Type B pancreatic cell (in vitro differentiated cells): ENCODE data around the gene GPNMB. TPM values are rescaled to one million over a fixed set of nuclear protein-coding genes. Genes with fewer than 3 reads are reported as not detected.

ENCODE experiments used
- DNase-seq: peaks from one replicate; pipeline ENCODE4 v3.0.0; 2021; ENCODE audit warnings: mixed read lengths; ENCODE audit not compliant: unreplicated experiment; ENCODE audit errors: extremely low spot score
- H3K27ac Mint-ChIP-seq: 2 replicates; pipeline ENCODE4 v1.8.0; 2021; ENCODE audit warnings: mild to moderate bottlenecking, mixed read lengths
- H3K27me3 Mint-ChIP-seq: 2 replicates; pipeline ENCODE4 v1.8.0; 2021; ENCODE audit warnings: mixed read lengths
- H3K36me3 Mint-ChIP-seq: 2 replicates; pipeline ENCODE4 v1.8.0; 2021; ENCODE audit warnings: mixed read lengths
- H3K4me1 Mint-ChIP-seq: one replicate; pipeline ENCODE4 v1.8.0; 2021; ENCODE audit warnings: mixed read lengths; ENCODE audit not compliant: unreplicated experiment
- H3K4me3 Mint-ChIP-seq: 2 replicates; pipeline ENCODE4 v1.8.0; 2021; ENCODE audit warnings: mild to moderate bottlenecking, mixed read lengths
- H3K9me3 Mint-ChIP-seq: 2 replicates; pipeline ENCODE4 v1.8.0; 2021; ENCODE audit warnings: mixed read lengths
- total RNA-seq: library from RNA; stranded (reverse); gene quantifications from 2 replicates; pipeline ENCODE4 v1.2.1, GENCODE V29; 2021; ENCODE audit warnings: low replicate concordance
- TF ChIP-seq, protein P1 (sequence below): fragments of 200-600 bp; sonication (generic); conservative IDR thresholded peaks from 2 replicates; pipeline ENCODE4 v1.5.0; 2021; ENCODE audit warnings: antibody characterized with exemption, mild to moderate bottlenecking

The GPNMB gene
- total RNA-seq, 1 donor from 2014 or later: 13.3 TPM

DNA sequence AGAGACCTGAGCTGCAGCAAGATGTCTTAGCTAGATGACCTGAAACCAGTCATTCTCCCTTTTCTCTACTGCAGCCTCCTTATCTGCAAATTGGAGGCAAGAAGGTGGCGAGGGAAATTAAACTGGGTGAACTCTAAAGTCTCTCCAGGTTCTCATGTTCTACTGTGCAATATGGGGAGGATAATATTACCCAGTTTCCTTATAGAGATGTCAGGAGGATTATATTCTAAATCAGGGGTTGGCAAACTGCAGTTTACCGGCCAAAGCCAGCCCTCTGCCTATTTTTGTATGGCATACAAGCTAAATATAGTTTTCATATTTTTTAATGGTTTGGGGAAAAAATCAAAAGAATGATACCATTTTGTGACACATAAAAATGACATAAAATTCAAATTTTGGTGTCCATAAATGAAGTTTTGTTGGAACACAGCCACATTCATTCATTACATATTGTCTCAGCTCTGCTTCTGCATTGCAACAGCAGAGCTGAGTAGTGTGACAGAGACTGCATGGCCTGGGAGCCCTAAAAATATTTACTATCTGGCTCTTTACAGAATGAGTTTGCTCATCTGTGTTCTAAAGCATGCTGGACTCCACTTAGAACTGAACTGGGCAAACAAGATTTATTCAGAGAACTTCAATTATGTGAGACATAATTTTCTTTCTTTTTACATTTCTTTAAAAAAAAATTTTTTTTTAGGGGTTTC is 33.4 kb downstream of the GPNMB start:
- H3K4me1 Mint-ChIP-seq: peaks cover 4% of the 10 kb centered on the region
- no peak for DNase-seq
- no peaks in the 10 kb centered on the region for H3K9me3 Mint-ChIP-seq
- H3K4me3 Mint-ChIP-seq: no peak overlapping the region
- H3K27me3 Mint-ChIP-seq: no peaks in the 10 kb centered on the region
- TF ChIP-seq, protein P1, sequence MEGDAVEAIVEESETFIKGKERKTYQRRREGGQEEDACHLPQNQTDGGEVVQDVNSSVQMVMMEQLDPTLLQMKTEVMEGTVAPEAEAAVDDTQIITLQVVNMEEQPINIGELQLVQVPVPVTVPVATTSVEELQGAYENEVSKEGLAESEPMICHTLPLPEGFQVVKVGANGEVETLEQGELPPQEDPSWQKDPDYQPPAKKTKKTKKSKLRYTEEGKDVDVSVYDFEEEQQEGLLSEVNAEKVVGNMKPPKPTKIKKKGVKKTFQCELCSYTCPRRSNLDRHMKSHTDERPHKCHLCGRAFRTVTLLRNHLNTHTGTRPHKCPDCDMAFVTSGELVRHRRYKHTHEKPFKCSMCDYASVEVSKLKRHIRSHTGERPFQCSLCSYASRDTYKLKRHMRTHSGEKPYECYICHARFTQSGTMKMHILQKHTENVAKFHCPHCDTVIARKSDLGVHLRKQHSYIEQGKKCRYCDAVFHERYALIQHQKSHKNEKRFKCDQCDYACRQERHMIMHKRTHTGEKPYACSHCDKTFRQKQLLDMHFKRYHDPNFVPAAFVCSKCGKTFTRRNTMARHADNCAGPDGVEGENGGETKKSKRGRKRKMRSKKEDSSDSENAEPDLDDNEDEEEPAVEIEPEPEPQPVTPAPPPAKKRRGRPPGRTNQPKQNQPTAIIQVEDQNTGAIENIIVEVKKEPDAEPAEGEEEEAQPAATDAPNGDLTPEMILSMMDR: no peak
- H3K27ac Mint-ChIP-seq: no peak overlapping the region
- H3K36me3 Mint-ChIP-seq: no peaks in the 10 kb centered on the region

DNA sequence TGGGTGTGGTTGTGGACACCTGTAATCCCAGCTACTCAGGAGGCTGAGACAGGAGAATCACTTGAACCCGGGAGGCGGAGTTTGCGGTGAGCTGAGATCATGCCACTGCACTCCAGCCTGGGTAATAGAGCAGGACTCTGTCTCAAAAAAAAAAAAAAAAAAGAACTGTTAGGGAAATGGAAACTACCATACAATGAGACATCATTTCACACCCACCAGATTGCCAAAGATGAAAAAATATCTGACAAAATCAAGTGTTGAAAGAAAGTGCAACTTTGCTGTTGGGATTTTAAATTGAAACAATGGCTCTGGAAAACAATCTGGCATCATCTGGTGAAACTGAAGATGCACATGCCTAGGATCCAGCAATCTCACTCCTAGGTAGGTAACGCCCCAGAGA is 36.5 kb downstream of the GPNMB start:
- H3K9me3 Mint-ChIP-seq: no peaks in the 10 kb centered on the region
- H3K4me1 Mint-ChIP-seq: no peaks in the 10 kb centered on the region
- DNase-seq: no peak
- TF ChIP-seq, protein P1: no peak
- no peak overlapping the region for H3K4me3 Mint-ChIP-seq
- H3K27ac Mint-ChIP-seq: no peak overlapping the region
- no peaks in the 10 kb centered on the region for H3K27me3 Mint-ChIP-seq
- no peaks in the 10 kb centered on the region for H3K36me3 Mint-ChIP-seq

DNA sequence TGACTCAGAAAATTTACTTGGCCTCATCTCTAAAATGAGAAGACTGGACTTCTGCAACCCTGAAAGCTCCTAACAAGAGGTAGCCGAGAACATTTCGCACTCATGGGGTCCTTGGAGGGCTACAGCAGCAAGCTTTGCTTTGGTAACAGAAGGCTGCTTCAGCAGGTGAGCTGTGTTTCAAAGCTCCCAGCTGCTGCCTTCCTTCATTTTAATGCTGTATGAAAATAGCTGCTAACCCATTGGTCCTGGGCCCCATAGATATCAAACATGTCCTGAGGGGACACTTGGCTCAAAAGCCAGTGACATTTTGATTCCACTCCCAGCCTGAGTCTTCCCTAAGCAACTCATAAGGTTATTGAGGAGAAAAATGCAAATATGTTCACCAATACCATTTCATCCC is 38.3 kb downstream of the GPNMB start:
- no peak for DNase-seq
- no peak overlapping the region for H3K4me3 Mint-ChIP-seq
- no peaks in the 10 kb centered on the region for H3K9me3 Mint-ChIP-seq
- H3K4me1 Mint-ChIP-seq: no peaks in the 10 kb centered on the region
- TF ChIP-seq, protein P1: no peak
- no peaks in the 10 kb centered on the region for H3K36me3 Mint-ChIP-seq
- no peak overlapping the region for H3K27ac Mint-ChIP-seq
- no peaks in the 10 kb centered on the region for H3K27me3 Mint-ChIP-seq

DNA sequence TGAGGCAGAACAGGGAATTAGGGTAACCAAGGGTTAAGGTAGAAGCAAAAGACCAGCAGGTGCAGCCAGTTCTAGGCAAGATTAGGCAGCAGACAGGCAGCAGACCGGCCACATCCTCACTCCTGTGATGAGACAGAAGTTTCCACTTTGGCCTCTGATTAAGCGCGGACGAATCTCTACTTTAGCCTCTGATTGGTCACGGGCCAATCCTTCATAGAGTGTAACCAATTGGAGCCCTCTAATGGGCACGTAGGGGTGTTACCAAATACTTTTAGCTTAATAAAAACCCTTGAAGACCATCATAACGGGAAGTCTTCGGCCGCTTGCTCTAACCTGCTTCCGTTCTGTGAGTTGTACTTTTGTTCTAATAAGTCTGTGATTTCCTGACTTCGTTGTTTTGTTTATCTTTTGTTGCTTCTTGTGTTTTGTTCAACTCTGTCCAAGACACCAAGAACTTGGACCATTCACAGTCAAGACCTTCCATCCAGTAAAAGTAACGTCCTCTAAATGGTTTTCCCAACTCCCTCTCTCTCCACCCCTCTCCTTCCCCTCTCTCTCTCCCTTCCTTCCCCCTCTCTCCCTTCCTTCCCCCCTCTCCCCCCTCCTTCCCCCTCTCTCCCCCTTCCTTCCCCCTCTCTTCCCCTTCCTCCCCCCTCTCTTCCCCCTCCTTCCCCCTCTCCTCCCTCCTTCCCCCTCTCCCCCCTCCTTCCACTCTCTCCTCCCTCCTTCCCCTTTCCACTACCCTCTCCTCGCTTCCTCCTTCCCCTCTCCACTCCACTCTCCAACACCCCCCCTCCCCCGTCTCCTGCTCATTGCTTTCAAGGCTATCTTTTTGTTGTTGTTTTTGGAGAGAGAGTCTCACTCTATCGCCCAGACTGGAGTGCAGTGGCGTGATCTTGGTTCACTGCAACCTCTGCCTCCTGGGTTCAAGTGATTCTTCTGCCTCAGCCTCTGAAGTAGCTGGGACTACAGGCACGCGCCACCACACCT is 39.4 kb downstream of the GPNMB start:
- no peaks in the 10 kb centered on the region for H3K27me3 Mint-ChIP-seq
- DNase-seq: no peak
- no peaks in the 10 kb centered on the region for H3K9me3 Mint-ChIP-seq
- TF ChIP-seq, protein P1: no peak
- no peaks in the 10 kb centered on the region for H3K4me1 Mint-ChIP-seq
- H3K36me3 Mint-ChIP-seq: no peaks in the 10 kb centered on the region
- H3K27ac Mint-ChIP-seq: no peak overlapping the region
- no peak overlapping the region for H3K4me3 Mint-ChIP-seq

DNA sequence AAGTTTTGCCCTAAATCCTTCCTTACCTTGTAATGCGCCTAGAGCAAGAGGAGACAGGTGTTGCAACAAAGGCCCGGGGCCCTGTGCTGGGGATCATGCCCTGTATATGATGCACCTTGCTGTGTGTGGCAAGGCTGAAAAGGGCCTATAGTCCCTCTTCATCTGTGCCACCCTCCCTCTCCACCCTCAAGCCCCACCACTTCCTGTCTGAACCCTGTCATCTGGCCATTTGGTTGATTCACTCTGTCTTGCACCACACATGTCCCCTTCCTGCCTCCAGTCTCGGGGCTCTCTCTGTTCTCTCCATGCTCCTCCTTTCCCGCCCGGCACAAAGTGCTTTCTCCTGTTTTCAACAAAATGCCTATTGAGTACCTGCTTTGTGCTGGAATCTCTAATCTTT is 41.0 kb downstream of the GPNMB start:
- no peaks in the 10 kb centered on the region for H3K36me3 Mint-ChIP-seq
- no peaks in the 10 kb centered on the region for H3K4me1 Mint-ChIP-seq
- no peak overlapping the region for H3K27ac Mint-ChIP-seq
- no peak overlapping the region for H3K4me3 Mint-ChIP-seq
- TF ChIP-seq, protein P1: no peak
- no peaks in the 10 kb centered on the region for H3K27me3 Mint-ChIP-seq
- no peaks in the 10 kb centered on the region for H3K9me3 Mint-ChIP-seq
- no peak for DNase-seq
